ENCODE data around the gene OR4D11. TPM values are rescaled to one million over a fixed set of nuclear protein-coding genes. Genes with fewer than 3 reads are reported as not detected.
"Not testable (repeated sequence)": the region's sequence is repeated elsewhere in the genome, so short reads cannot be mapped to it uniquely, and the experiment has no call there.

OR4D11 gene
- total RNA-seq = not detected in 2 replicates

- intact Hi-C loops (cut with micrococcal nuclease) = no loop called here
These were observed at the start of gene OR4D11 for GRCh38 chr11:59503276-59503675. OR4D11 (plus strand) TSS chr11:59503576; CDS start chr11:59503576, 0 bp downstream.

GRCh38 chr11:59456661-59457060, 46.7 kb upstream of the OR4D11 start, which contains the start of gene OR4D6:
OR4D6 (plus strand) TSS chr11:59456961; CDS start chr11:59456961, 0 bp downstream.
- intact Hi-C loops (cut with micrococcal nuclease) = no loop called here

GRCh38 chr11:59459916-59460315, 43.5 kb upstream of the OR4D11 start:
- intact Hi-C loops (cut with micrococcal nuclease) = no loop called here

- intact Hi-C loops (cut with micrococcal nuclease) = no loop called here
These were observed 40.2 kb upstream of the OR4D11 start for GRCh38 chr11:59463190-59463641.

GRCh38 chr11:59473015-59473414, 30.4 kb upstream of the OR4D11 start, which contains the start of gene OR4D10:
OR4D10 (plus strand) TSS chr11:59473315; CDS start chr11:59477430, 4,115 bp downstream.
- intact Hi-C loops (cut with micrococcal nuclease) = no loop called here

GRCh38 chr11:59475176-59475575, 28.2 kb upstream of the OR4D11 start:
- intact Hi-C loops (cut with micrococcal nuclease) = no loop called here

- intact Hi-C loops (cut with micrococcal nuclease) = no loop called here
These were observed 23.5 kb upstream of the OR4D11 start for GRCh38 chr11:59479906-59480305.

- intact Hi-C loops (cut with micrococcal nuclease) = no loop called here
These were observed 23.0 kb upstream of the OR4D11 start for GRCh38 chr11:59480359-59480758.

- intact Hi-C loops (cut with micrococcal nuclease) = no loop called here
These were observed 1.4 kb upstream of the OR4D11 start for GRCh38 chr11:59501931-59502330.

GRCh38 chr11:59510941-59511589, 7.7 kb downstream of the OR4D11 start, which contains the start of gene OR4D9:
OR4D9 (plus strand) TSS chr11:59511539; CDS start chr11:59514913, 3,374 bp downstream.
- intact Hi-C loops (cut with micrococcal nuclease) = loop anchor here (1.0 to 10.0 kb wide), 2 partner anchors 169 to 226 kb away; no protein-coding TSS in a partner anchor

- intact Hi-C loops (cut with micrococcal nuclease) = loop anchor here (1.0 to 10.0 kb wide), 2 partner anchors 169 to 227 kb away; no protein-coding TSS in a partner anchor
These were observed 8.3 kb downstream of the OR4D11 start for GRCh38 chr11:59511675-59512074.

GRCh38 chr11:59520139-59520538, 16.8 kb downstream of the OR4D11 start:
- intact Hi-C loops (cut with micrococcal nuclease) = not testable (repeated sequence)

- intact Hi-C loops (cut with micrococcal nuclease) = no loop called here
These were observed 17.4 kb downstream of the OR4D11 start for GRCh38 chr11:59520741-59521140.

GRCh38 chr11:59523541-59523940, 20.2 kb downstream of the OR4D11 start:
- intact Hi-C loops (cut with micrococcal nuclease) = no loop called here

- intact Hi-C loops (cut with micrococcal nuclease) = no loop called here
These were observed 25.3 kb downstream of the OR4D11 start for GRCh38 chr11:59528711-59529110.

- intact Hi-C loops (cut with micrococcal nuclease) = no loop called here
These were observed 29.2 kb downstream of the OR4D11 start for GRCh38 chr11:59532620-59533019.

- intact Hi-C loops (cut with micrococcal nuclease) = loop anchor here (5.0 kb wide), 1 partner anchor 133 kb away; the partner anchor contains the start of gene PATL1
These were observed 31.3 kb downstream of the OR4D11 start for GRCh38 chr11:59534676-59535075.

GRCh38 chr11:59542142-59542810, 38.9 kb downstream of the OR4D11 start:
- intact Hi-C loops (cut with micrococcal nuclease) = no loop called here

- intact Hi-C loops (cut with micrococcal nuclease) = not testable (repeated sequence)
These were observed 40.3 kb downstream of the OR4D11 start for GRCh38 chr11:59543713-59544112.

GRCh38 chr11:59544869-59545178, 41.4 kb downstream of the OR4D11 start:
- intact Hi-C loops (cut with micrococcal nuclease) = no loop called here

- intact Hi-C loops (cut with micrococcal nuclease) = no loop called here
These were observed 42.0 kb downstream of the OR4D11 start for GRCh38 chr11:59545179-59546020.
